Measurements from ENCODE around the gene CBR3.
"Not testable (repeated sequence)": the region's sequence is repeated elsewhere in the genome, so short reads cannot be mapped to it uniquely, and the experiment has no call there.

CBR3 gene

GRCh38 chr21:36134803-36135390 is at the start of gene CBR3:
TSS of gene CBR3 (plus strand) at chr21:36135079. CDS start at chr21:36135193, 114 bp downstream.
- DNase-seq, result peak; percentile 66

DNA sequence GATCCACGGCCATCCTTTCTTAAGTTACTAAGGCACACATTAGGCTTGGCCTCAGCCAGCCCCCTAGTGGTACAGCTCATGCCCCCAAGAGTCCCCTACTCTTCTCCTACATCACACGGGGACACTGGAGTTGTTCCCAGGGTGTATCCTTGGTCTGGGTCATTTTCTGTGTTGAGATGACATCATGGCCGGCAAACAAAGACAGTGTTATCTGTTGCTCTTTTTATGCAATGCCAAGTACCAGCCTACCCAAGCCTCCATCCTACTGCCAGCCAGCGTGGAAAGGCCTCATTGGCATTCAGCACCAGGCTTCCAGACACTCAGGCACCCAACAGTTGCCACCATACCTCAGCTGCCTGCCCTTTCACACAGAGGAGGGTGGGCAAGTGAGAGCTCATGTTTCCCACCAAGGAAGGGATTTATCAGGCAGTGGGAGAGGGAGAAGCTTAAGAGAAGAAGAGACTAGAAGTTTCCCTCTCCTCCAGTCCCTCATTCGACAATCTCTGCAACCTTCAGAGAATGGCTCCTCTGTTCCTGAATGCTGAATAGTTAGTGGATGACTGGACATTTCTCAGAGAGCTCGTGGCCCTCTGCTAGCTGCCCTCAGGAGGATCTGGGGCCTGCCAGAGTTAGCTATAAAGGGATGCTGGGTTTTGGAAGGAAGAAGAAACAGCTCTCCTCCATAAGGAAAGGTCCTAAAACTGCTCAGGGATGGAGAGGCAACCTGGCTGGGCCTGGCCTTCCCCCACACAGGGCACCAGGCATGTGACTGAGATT is 47.3 kb upstream of the CBR3 start:
- DNase-seq, result no peak

- no peak for DNase-seq
Observed at GRCh38 chr21:36089946-36090345, 44.9 kb upstream of the CBR3 start.

DNA sequence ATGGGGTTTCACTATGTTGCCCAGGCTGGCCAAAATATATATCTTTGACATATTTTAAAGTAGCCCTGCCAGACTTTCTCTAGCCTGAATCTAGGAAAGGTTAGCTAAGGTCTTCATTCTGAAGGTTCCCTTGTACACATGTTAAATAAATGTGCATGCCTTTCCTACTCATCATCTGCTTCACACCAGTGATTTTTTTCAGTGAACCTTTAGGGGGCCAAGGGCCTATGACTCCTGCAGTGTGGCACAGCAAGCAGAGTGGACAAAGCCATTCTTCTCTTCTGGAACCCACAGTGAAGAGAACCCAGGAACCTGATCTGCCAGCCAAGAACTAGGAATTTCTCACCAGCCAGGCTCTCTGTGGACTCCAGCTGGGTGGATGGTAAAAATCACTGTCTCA is 42.2 kb upstream of the CBR3 start:
- no peak for DNase-seq

DNA sequence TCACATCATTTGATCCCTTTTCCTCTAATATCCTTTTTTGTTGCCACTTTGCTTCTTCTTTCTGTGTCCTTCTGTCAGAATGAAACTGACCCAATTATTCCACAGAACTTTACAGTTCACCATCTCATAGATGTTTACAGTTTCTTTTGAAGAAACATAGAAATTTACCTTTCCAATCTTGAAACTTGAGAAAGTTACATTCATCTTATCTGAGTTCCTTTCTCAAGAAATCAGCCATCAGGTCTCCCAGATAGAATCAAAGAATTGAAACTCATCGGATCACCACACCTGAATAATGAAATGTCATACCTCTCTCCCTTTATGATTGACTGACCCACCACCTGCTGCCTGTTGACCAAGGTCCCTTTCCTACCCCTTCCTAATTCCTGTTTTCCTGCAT is 41.4 kb upstream of the CBR3 start:
- no peak for DNase-seq

- DNase-seq, result no peak
Observed at GRCh38 chr21:36096398-36097290, 38.2 kb upstream of the CBR3 start.

- DNase-seq, result no peak
Observed at GRCh38 chr21:36097427-36098181, 37.3 kb upstream of the CBR3 start.

DNA sequence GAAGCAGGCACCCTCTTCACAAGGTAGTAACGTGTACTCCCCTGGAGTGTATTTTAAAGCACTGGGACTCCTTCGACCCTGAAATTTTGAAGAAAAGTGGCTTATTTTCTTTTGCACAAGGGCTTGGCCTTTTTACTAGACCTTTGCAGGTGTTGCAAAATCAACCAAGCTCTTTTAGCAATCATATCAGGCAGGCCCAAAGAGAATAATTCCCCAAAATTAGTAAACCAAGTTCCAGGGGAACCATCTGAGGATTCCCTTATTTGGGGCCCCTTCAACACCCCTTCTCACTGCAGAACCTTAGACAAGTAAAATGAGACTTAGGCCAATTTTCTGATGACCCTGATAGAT is 36.7 kb upstream of the CBR3 start:
- DNase-seq, result no peak

DNA sequence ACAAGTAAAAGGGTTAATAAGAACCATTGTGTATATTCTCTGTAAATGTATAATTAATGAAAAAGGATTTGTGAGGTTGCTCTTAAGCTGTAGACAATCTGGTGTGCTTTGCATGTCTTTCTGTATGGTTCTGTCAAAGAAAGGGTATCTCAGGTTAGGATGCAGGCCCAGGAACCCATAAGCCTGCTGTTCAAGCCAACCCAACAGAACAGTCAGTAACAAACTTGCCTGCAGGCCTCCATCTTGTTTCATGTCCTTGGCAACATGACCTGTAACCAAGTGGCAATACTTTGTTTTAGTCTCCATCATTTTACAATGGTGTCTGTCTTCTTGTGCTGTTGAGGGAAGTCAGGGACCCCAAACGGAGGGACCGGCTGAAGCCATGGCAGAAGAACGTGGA is 35.9 kb upstream of the CBR3 start:
- DNase-seq, result no peak

- DNase-seq, result not testable (repeated sequence)
Observed at GRCh38 chr21:36099695-36100211, 35.1 kb upstream of the CBR3 start.

GRCh38 chr21:36100971-36101641 is 33.8 kb upstream of the CBR3 start:
- DNase-seq, result no peak

DNA sequence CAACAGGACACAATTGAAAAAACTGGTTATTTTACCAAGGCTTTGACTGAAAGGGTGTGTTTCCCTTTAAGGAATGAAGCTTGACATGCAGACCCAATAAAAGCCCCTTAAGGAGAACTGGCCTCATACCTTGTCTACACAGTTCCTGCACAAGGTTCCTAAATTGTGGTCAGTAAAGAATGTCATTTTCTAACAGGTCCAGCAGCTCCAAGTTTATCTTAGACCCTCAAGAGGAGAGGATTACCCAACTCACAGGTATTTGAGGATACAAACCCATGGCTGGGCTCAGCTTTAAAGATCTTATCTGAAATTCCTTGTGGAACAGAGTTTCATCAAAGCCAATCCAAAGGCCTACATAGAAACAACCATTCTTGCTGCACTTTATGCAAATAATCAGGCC is 31.4 kb upstream of the CBR3 start:
- no peak for DNase-seq

- no peak for DNase-seq
Observed at GRCh38 chr21:36104317-36105300, 30.3 kb upstream of the CBR3 start.

DNA sequence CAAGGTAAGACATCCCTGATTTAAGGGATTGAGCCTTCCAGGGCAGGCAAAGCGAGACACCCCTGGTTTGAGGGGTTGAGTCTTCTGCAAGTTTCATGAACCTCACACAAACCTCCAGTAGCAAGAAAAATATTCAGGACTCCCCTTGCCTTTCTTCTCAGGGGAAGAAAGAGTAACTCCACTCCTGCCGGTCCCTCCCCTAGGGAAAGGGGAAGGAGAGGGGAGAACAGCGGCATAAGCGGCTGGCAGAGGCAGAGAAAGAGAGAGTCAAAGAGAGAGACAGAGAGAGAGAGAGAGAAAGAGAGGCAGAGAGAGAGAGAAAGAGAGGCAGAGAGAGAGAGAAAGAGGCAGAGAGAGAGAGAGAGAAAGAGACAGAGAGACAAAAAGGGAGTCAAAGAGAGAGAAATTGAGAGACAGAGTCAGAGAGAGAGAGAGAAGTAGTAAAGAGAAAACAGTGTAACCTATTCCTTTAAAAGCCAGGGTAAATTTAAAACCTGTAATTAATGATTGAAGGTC is 29.5 kb upstream of the CBR3 start:
- DNase-seq, result no peak

GRCh38 chr21:36109868-36110267 is 25.0 kb upstream of the CBR3 start:
- no peak for DNase-seq

DNA sequence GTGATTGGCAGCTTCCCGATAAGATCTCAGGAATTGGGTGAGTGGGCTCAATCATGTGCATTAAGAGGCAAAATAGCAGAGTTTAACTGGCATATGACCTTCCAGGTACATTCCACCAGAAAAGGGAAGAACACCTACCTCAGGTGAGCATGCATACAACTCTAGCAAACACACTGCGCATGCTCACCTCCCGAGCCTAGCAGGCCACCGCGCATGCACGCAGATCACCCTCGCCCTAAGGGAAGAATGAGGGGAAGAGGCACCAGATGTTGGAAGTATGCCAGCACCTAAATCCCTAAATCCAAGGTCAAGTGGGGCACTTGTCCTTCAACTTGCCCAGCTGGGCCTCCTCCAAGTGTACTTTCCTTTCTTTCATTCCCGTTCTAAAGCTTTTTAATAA is 23.6 kb upstream of the CBR3 start:
- DNase-seq, result no peak

- DNase-seq, result peak; percentile 93
Observed at GRCh38 chr21:36113647-36114428, 21.0 kb upstream of the CBR3 start.

DNA sequence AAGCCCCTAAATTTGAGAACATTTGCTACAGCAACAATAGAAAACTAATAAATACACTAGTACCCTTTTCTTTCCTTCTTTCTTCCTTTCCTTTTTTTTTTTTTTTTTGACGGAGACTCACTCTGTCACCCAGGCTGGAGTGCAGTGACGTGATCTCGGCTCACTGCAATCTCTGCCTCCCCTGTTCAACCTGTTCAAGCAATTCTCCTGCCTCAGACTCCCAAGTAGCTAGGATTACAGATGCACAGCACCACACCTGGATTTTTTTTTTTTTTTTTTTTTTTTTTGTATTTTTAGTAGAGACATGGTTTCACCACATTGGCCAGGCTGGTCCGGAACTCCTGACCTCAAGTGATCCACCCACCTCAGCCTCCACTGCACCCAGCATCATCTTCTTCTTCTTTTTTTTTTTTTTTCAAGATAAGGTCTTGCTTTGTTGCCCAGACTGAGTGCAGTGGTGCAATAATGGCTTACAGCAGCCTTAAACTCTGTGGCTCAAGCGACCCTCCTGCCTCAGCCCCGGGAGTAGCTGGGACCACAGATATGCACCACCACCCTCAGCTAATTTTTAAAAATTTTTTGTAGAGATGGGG is 19.6 kb upstream of the CBR3 start:
- no peak for DNase-seq

DNA sequence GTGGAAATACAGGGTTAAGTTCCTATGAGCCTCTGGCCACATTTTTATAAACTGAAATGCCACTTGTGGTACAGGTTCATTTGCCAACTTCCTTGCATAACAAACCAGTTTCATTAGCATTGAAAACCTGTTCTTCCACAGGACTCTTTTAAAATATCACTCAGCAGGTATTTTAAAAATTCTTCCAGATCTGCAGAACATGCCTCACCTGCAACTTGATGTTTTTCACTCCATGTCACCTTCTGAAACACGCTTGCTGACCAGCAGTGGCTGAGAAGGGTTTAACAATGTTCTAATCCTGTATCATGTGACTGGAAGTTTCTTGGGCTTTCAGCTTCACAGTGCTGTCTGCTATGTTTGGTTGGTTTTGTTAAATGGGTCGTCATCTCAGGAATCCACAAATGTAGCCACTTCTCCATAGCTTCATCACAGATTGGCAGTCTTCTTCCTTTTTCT is 17.6 kb upstream of the CBR3 start:
- DNase-seq, result no peak
